MV-4-11 (cell line): Measurements from ENCODE around the gene MINDY2.

ENCODE experiments used
- DNase-seq: peaks from one replicate; lab custom pipeline; 2025; lab: John Stamatoyannopoulos, UW

The MINDY2 gene

DNA sequence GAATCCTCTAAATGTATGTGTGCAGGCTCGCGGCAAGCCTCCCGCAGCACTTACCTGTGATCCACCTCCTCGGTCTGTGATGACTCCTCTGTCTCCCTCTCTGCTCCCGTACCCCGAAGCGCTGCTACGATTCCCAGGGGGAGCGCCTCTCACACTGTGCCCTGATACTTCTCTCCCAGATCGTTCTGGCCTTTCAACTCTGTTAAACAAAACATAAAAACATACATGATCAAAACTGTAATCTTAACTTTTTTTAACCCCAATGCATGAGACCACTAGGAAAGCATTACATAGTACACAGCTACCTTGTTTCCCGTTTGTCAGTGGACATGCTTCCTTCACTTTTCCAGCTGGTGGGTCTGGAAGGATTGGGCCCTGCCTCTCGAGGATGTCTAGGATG lies 115.8 kb downstream of the MINDY2 start:
- DNase-seq = no peak

DNA sequence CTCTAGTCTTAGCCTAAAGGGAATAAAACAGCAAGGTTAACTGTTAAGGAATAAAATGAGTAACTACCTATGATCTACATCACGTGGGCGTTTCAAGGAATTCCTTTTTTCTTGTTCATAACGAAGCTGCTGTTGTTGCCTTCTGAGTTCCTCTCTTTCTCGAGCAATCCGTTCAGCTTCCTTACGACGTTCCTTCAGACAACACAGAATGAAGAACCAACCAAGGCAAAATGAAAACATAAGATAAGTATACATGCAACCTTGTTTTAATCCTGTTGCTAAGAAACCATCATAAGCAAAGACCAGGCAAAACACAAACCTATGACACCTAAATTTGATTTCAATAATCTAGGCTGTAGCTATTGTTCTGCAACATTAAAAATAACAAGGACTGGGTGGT lies 118.3 kb downstream of the MINDY2 start:
- no peak for DNase-seq

DNA sequence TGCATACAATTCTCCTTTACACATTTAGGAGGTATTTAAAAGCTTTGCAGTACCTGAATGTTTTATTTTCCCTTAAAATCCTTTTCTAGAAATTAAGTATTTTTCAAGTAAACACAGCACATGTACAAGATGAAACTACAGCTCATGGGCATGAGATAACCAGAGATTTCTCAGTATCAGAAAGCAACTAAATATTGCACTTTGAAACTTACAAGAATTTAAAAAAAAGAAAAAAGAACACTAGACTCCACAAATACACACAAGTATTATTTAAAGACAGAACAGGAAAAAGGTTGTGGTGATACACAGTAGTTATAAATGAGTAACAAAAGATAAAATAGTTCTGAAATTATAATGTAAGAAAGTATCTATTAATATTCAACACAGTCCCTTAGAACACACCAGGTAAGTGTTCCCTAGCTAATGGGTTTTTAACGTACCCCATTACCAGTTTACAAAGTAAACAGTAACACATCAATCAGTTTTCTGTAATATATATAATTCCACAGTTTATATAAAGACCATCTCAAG lies 127.1 kb downstream of the MINDY2 start:
- DNase-seq = no peak

DNA sequence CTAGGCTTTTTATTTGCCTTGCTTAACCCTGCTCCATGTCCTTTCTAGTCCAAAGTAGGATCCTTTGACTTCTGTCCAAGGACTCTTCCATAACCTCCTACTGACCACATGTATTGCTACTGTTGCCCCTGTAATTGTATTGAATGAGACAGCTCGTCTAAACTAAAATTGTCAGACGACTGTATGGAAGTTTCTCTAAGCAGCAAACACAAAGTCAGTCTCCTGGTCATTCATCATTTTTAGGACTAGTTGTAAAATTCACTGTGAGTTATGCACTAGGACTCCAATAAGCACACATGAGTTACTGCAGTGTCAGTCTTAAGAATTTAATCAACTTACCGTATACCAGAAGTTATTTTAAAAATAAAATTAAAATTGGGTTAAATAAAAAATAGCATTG lies 129.5 kb downstream of the MINDY2 start:
- DNase-seq = no peak

DNA sequence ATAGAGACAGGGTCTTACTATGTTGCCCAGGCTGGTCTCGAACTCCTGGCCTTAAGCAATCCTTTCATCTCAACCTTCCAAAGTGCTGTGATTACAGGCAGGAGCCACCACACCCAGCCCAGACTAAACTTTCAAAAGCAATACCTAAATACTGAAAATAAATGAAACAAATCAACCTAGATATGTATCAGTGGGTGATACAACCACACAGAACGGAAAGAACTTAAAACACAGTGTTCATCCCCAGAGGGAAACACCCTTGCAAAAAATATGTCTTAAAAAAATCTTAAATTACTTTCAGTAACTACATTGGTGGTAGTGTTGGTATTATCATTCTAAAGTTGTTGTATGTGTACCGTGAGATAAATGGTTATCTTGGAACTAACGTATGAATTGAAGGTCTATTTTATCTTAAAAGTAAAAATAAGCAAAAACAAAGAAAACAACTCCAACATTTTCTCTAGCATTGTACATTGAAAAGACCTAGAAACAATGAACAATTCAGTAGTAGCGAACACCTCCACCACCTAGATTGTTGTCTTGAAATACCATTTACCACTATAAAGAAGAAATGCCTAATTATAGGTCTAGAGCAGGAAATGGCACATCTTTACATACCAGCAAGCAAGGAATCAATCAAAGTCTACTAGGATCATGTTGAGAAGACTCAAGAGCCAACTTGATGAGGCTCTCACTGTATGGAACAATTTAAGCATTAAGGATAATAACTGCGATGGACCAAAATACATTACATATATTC lies 137.6 kb downstream of the MINDY2 start:
- no peak for DNase-seq

DNA sequence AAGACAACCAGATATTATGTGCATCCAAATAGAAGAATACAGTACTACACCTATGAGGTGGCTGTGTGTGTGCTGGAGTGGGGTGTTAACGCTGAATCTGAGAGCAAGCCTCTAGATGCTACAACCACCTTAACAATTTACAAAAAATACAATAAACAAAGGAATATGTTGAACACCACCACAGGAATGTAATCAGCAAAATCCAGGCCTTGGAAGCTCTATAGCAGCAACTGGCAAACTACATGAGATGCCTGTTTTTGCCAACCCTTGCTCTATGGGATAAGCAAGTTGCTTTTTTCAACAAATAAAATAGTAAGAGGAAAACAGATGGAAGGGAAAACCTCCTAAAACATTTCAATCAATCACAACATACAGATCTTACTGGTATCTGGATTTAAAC lies 138.5 kb downstream of the MINDY2 start:
- DNase-seq = no peak

DNA sequence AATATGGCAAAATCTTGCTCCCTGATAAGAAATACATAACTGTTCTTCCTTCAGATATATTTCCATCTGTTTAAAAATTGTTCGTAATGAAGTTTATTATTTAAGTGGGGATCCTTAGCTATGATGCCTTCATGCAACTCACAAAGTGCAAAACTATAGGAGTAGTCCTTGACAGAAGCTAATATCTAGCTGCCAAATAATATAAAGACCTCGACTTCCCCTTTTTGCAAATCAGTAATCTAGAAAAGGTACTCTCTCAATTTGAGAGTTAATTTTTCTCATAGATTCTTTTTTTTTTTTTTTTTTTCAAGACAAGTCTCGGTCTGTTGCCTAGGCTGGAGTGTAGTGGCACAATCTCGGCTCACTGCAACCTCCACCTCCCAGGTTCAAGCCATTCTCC lies 139.4 kb downstream of the MINDY2 start:
- no peak for DNase-seq
